ENCODE data around the gene GPRIN2.

DNA sequence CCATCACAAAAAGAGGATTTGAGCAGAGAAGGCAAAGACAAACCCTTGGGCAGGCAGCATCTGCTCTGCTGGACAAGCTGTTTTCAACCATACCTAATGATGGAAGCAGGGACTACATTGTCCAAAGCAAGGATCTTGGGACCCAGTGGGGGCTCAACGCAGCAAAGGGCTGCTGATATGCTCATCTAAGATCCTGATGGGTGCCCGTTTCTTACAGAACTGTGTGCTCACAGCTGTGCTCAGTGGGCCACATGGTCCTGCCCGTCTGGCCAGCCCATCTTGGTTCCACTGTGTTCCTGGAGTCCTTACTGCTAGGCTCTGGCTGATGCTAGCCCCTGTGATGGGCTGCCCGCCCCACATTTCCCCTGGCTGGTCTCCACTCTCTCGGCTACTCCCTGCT lies 36.1 kb downstream of the GPRIN2 start:
- no peak for TF ChIP-seq CTCF (IDR thresholded peaks at IDR 0.05)
- no peak for TF ChIP-seq POLR2A (IDR thresholded peaks at IDR 0.05)
